Esophagus squamous epithelium (tissue), 4 donors: ENCODE results near the gene CCNF.

ENCODE experiments used
- CTCF ChIP-seq, 6 experiments: fragments of 450-650 bp in 4 of 6; fragments of 200-600 bp in 2 of 6; sonication (generic) in 2 of 6; IDR thresholded peaks; one replicate each; pipeline ENCODE4 v1.5.1; 2016 to 2019; ENCODE audit warnings: antibody characterized with exemption in 6 of 6, mild to moderate bottlenecking in 4 of 6, moderate library complexity in 4 of 6
- POLR2A ChIP-seq, 4 donors: fragments of 450-650 bp; IDR thresholded peaks; one replicate each; pipeline ENCODE4 v1.6.1; 2017; ENCODE audit warnings: antibody characterized with exemption in 4 of 4, mild to moderate bottlenecking in 4 of 4, moderate library complexity in 3 of 4

GRCh38 chr16:2384426-2384825 is 44.8 kb upstream of the CCNF start:
- TF ChIP-seq POLR2A (IDR thresholded peaks at IDR 0.05): no peak
- no peak for TF ChIP-seq CTCF (IDR thresholded peaks at IDR 0.05)
